H1 (cell line): ENCODE results near the gene CFAP100. TPM values are rescaled to one million over a fixed set of nuclear protein-coding genes. Genes with fewer than 3 reads are reported as not detected.

Source experiments
- CTBP2 ChIP-seq: IDR thresholded peaks from 2 replicates; pipeline ENCODE4 v1.7.0; 2011; ENCODE audit warnings: borderline replicate concordance, mild to moderate bottlenecking, moderate library complexity, mixed read lengths, low read length; ENCODE audit not compliant: insufficient read depth, insufficient read length
- EGR1 ChIP-seq: IDR thresholded peaks from 2 replicates; pipeline ENCODE4 v1.6.1; 2011; ENCODE audit warnings: low read depth, low read length, borderline replicate concordance
- EP300 ChIP-seq, 2 experiments: IDR thresholded peaks; 1 replicate in 1 of 2; 2 replicates in 1 of 2; pipeline ENCODE4 v1.6.1; 2011 to 2012; ENCODE audit warnings: low read depth in 2 of 2, low read length in 2 of 2, mild to moderate bottlenecking in 2 of 2, borderline replicate concordance in 1 of 2, inconsistent platforms in 1 of 2, moderate library complexity in 1 of 2
- HDAC6 ChIP-seq: IDR thresholded peaks from one replicate; pipeline ENCODE4 v1.7.1; 2012; ENCODE audit warnings: low read depth, mild to moderate bottlenecking, inconsistent platforms, low read length, moderate library complexity
- YY1 ChIP-seq: IDR thresholded peaks from 2 replicates; pipeline ENCODE4 v1.6.1; 2011; ENCODE audit warnings: low read depth, mild to moderate bottlenecking, low read length
- polyA plus RNA-seq, 7 experiments: library from polyadenylated mRNA; depleted of rRNA in 3 of 7; stranded (reverse) in 5 of 7; unstranded in 2 of 7; fragments of >200 nt in 5 of 7; fragments of 200-250 nt in 2 of 7; gene quantifications; 1 replicate in 5 of 7; 2 replicates in 1 of 7; 4 replicates in 1 of 7; pipeline versions ENCODE4 v1.2.1 to v1.2.3, GENCODE V29; 2011 to 2013; ENCODE audit warnings: missing spikeins in 2 of 7, mixed read lengths in 2 of 7
- total RNA-seq: library from RNA; stranded (reverse); fragmentation: NEBNext Ultra II Directional; extraction: Animal tissue kit (Norgen Biotek cat#: 25700); gene quantifications from 2 replicates; pipeline ENCODE4 v1.2.1, GENCODE V29; 2021

CFAP100 gene
- total and polyA plus RNA-seq, 2 of the 8 experiments (the other 6 are each of a cell fraction or from before 2014, with no cell fraction given) = 0.17 TPM; not detected in 1

DNA sequence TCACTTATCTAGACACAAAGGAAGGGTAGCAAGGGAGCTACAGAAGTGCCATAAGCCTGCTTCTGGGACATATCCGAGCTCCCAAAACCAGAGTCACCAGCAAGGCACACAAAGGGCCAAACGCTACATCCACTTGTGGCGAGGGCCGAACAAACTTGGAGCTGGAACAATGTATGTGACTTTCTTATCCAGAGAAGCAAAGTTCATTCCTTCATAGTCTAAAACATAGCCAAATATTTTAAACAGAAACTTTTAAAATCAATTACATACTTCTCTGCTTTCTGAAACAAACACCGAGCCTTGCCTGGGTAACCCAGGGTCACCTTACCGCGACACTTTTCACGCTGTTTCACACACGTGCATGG, 65.0 kb downstream of the CFAP100 start (continued):
- TF ChIP-seq EP300 (IDR thresholded peaks at IDR 0.05; ENCODE audit: borderline replicate concordance in 1 of 2, low read depth in 2 of 2, low read length in 2 of 2) (no peak), YY1 (no peak), EGR1 (no peak), CTBP2 (no peak), HDAC6 (no peak)
- TF ChIP-seq, all 59 proteins: peak for 0
